ENCODE results near the gene WFIKKN1.
A peak's percentile ranks its signal among the peaks of the same experiment; 100 is the strongest.

Gene WFIKKN1

DNA sequence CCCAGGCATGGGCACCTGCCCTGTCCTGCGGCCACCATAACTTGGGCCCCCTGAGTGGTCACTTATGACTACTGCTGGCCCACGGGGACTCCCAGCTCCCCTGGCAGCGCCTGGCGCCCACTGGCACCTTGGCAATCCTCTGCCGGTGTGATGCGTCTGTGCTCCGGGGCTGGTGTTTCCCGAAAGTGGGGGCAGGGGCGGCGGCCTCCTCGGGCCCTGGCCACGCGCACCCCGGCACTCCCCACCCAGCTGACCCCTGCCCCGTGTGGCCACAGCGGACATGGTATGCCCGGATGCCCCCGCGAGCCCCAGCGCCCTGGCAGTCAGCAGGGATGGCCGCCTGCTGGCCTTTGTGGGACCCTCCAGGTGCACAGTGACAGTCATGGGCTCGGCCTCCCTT lies 26.7 kb downstream of the WFIKKN1 start:
- DNase-seq (ENCODE audit: low spot score) = no peak

- DNase-seq (ENCODE audit: low spot score) = no peak
Measured at GRCh38 chr16:658679-659571, 28.1 kb downstream of the WFIKKN1 start.

DNA sequence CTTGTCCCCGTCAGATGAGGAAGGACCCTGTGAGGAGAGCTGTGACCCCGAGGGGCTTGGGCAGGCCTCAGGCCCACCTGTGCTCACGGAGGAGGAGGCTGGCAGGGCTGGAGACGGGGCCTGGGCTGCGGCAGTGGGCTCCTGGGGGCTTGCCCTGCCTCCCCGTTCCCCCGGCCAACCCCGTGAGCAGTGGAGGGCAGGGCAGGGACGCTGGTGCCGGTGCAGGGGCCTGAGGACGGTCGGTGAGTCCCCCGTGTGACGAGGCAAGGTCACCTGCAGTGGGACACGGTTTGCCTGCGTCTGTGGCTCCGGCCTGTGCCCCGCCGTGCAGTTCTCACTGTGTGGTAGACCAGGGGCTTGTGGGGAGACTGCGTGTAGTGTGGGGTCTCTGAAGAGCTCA lies 28.8 kb downstream of the WFIKKN1 start:
- no peak for DNase-seq (ENCODE audit: low spot score)

DNA sequence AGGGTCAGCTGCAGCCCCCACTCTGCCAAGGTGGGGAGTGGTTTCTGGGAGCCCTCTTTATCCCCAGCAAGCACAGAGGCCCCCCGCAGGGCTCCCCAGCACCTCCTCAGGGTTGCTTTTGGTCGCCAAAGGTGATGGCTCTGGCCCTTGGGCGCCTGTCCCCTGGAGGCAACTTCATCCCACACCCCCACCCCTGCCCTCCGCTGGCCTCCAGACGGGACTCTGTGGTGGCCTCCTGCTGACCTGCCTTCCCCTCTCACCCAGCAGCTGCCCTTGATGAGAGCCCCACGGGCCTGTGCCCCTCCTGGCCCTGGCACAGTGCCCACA lies 29.3 kb downstream of the WFIKKN1 start:
- DNase-seq (ENCODE audit: low spot score) = no peak

GRCh38 chr16:660459-661183 lies 29.8 kb downstream of the WFIKKN1 start:
- DNase-seq (ENCODE audit: low spot score) = no peak

GRCh38 chr16:661184-661821 lies 30.5 kb downstream of the WFIKKN1 start:
- no peak for DNase-seq (ENCODE audit: low spot score)

DNA sequence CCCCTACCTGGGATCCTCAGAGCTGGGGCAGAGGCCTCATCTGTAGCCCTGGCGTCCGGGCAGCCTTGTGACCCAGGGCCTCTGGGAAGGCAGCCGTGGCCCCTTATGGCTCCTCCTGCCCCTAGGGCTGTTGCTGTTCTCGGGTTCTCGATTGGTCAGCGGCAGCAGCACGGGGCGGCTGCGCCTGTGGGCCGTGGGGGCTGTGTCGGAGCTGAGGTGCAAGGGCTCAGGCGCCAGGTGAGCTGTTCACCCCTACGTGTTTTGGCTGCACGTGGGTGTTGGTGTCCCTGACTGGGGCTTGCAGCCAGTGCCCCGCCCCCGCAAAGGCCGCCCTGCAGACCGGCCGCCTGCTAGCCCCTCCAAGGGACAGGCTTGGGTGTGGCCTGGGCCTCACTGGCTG lies 31.3 kb downstream of the WFIKKN1 start:
- no peak for DNase-seq (ENCODE audit: low spot score)

DNA sequence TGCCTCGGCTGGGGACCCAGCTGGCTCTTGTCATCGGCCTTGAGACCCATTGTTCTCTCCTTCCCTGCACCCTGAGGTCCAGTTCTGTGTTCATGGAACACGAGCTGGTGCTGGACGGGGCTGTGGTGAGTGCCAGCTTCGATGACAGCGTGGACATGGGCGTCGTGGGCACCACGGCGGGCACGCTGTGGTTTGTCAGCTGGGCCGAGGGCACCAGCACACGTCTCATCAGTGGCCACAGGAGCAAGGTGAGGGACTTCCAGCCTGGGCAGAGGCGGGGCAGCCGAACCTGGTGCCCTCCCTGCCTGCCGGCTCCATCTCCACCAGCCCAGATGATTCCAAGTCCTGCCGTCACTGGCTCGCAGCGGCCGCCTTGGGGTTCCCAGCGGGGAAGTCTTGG lies 31.8 kb downstream of the WFIKKN1 start:
- no peak for DNase-seq (ENCODE audit: low spot score)

DNA sequence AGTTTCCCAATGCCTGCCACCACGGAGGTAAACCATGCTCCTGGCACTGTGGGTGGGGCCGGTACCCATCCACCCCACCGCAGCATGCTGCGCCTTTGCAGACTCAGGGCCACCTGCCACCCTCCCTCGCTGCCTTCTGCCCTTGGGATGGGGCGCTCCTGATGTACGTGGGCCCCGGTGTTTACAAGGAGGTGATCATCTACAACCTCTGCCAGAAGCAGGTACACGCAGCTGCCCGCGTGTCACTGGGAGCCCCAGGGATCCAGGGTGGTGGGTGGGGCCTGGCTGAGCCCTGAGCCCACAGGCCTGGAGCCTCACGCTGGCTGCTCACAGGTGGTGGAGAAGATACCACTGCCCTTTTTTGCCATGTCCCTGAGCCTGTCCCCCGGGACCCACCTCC lies 35.8 kb downstream of the WFIKKN1 start:
- DNase-seq (ENCODE audit: low spot score) = no peak

DNA sequence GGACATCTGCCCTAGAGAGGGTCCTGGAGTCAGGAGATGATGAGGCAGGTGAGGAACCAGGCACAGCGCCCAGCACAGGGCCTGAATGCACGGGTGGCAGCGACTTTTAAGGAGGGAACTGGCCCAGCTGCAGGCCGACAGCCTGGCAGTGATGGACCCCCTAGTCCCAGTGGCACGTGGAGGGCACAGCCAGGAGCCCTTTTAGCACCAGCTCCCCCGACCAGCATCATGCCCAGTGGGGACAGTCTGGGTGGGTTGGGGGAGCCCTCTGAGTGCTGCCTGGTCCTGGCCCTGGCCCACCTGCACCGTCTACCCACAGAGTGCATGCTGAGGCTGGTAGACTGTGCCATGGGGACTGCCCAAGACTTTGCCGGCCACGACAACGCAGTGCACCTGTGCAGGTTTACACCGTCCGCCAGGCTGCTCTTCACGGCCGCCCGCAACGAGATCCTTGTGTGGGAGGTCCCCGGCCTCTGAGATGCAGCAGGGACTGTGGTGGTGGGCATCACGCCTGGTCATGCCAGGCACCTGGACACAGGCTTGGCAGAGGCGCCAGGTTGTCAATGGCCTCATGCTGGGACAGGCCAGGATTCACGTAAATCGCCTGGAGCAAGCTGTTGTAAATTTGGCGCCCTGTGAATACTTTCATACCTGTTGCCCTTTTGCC lies 36.5 kb downstream of the WFIKKN1 start:
- no peak for DNase-seq (ENCODE audit: low spot score)

DNA sequence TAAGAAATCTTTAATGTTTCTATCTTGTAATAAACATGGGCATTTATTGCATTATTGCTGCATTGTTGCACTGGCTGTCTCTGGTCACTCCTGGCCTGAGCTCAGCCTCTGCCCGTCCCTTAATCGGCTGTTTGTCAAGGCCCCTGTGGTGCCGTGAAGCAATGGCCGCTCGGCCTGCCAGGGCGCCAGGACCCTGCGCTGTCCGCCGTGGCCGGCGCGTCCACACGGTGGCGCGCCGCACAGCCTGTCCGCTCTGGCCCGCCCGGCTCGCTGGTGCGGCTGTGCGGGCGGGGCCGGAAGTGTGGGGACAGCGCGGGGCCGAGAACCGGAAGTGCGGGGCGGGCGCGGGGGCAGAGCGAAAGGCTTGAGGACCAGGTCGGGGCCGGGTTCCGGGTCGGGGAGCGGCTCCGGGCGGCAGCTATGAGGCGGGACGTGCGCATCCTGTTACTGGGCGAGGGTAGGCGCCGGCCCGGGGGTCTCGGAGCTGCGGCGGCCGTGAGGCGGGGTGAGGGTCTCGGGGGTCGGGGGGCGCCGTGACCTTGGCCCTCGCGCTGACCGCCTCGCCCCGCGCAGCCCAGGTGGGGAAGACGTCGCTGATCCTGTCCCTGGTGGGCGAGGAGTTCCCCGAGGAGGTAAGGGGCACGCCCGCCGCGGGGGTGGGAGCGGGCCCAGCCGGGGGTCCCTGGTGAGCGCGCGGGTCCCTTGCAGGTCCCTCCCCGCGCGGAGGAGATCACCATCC lies 37.2 kb downstream of the WFIKKN1 start, which contains the start of gene RHOT2:
Gene RHOT2 (plus strand): TSS at position 353 of the 739 bp plus-strand sequence. CDS start 68 bp downstream, at position 421.
- peak; percentile 95 for DNase-seq (ENCODE audit: low spot score)

GRCh38 chr16:668519-669171 lies 37.9 kb downstream of the WFIKKN1 start:
- DNase-seq (ENCODE audit: low spot score) = no peak

DNA sequence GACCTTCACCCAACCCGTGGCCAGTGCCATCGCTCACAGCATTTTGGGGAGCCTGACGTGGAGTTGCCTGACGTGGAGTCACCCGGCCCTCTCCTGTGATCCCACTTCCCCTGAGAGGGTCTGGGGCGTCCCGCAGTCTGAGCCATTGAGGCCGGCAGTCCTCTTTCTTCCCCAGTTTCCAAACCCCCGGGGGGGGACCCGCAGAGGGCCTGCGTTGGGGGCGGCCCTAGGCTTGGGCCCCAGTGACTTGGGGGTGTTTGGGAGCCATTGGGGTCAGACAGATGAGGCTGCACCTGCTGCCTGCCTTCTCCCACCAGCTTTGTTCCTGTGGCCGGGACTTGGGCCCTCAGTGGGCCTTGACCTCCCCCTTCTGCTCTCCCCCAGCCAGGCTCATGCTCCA lies 38.9 kb downstream of the WFIKKN1 start:
- no peak for DNase-seq (ENCODE audit: low spot score)

DNA sequence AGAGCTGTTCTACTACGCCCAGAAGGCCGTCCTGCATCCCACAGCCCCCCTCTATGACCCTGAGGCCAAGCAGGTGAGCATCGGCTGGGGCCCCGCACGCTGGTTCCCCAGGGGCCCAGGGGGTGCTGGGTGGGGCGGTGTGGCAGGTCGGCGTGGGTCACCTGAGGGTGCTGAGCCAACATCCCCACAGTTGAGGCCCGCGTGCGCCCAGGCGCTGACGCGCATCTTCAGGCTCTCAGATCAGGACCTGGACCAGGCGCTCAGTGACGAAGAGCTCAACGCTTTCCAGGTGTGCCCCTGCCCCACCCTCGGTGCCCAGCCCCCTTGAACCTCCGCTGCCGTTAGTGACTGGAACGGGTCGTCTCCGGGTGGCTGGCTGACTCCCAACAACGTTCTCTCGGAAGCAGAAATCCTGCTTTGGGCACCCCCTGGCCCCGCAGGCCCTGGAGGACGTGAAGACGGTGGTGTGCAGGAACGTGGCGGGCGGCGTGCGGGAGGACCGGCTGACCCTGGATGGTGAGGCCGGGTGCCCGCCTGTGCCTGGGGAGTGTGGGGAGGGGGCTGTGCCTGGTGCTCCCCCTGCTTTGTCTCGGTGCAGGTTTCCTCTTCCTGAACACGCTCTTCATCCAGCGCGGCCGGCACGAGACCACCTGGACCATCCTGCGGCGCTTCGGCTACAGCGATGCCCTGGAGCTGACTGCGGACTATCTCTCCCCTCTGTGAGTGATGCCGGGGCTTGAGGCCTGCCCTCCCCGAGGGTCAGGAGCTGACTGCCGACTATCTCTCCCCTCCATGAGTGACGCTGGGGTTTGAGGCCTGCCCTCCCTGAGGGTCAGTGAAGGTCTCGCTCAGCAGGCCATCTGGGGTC lies 39.9 kb downstream of the WFIKKN1 start:
- DNase-seq (ENCODE audit: low spot score) = no peak

DNA sequence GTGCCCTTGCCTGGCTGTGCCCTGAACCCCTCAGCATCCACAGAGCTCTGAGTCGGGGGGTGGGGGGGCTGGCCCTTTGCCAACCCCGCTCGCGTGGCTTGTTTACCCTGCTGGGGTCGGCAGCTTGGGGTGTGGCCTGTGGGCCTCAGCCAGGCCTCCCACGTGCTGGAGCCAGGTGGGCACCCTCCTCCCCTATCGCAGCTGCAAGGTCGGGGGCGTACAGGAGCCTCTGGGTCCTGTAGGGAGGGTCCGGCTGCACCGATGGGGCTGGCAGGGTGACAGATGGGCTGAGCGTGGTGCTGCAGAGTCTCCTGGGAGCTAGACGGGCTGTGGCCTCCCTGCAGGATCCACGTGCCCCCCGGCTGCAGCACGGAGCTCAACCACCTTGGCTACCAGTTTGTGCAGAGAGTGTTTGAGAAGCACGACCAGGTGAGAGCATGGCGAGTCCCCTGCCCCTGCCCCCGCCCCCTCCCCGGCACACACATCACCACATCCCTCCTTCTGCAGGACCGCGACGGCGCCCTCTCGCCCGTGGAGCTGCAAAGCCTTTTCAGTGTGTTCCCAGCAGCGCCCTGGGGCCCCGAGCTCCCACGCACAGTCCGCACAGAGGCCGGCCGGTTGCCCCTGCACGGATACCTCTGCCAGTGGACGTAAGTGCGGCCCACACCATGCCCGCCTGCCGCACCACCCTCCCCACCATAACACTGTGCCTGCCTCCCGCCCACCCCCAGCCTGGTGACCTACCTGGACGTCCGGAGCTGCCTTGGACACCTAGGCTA lies 40.8 kb downstream of the WFIKKN1 start:
- DNase-seq (ENCODE audit: low spot score) = no peak

GRCh38 chr16:672371-672770 lies 41.6 kb downstream of the WFIKKN1 start:
- DNase-seq (ENCODE audit: low spot score) = no peak

- DNase-seq (ENCODE audit: low spot score) = no peak
Measured at GRCh38 chr16:672851-673250, 42.1 kb downstream of the WFIKKN1 start.

GRCh38 chr16:673399-673991 lies 42.7 kb downstream of the WFIKKN1 start:
- no peak for DNase-seq (ENCODE audit: low spot score)

Measured in LoVo (cell line).